DMS53 treated with DMSO at 0.1 percent for 48 hours (cell line): ENCODE measurements around the gene ASCC3.

ENCODE experiments used
- DNase-seq: peaks from one replicate; lab custom pipeline; 2025; ENCODE audit not compliant: unreplicated experiment; lab: John Stamatoyannopoulos, UW

ASCC3 gene, protein sequence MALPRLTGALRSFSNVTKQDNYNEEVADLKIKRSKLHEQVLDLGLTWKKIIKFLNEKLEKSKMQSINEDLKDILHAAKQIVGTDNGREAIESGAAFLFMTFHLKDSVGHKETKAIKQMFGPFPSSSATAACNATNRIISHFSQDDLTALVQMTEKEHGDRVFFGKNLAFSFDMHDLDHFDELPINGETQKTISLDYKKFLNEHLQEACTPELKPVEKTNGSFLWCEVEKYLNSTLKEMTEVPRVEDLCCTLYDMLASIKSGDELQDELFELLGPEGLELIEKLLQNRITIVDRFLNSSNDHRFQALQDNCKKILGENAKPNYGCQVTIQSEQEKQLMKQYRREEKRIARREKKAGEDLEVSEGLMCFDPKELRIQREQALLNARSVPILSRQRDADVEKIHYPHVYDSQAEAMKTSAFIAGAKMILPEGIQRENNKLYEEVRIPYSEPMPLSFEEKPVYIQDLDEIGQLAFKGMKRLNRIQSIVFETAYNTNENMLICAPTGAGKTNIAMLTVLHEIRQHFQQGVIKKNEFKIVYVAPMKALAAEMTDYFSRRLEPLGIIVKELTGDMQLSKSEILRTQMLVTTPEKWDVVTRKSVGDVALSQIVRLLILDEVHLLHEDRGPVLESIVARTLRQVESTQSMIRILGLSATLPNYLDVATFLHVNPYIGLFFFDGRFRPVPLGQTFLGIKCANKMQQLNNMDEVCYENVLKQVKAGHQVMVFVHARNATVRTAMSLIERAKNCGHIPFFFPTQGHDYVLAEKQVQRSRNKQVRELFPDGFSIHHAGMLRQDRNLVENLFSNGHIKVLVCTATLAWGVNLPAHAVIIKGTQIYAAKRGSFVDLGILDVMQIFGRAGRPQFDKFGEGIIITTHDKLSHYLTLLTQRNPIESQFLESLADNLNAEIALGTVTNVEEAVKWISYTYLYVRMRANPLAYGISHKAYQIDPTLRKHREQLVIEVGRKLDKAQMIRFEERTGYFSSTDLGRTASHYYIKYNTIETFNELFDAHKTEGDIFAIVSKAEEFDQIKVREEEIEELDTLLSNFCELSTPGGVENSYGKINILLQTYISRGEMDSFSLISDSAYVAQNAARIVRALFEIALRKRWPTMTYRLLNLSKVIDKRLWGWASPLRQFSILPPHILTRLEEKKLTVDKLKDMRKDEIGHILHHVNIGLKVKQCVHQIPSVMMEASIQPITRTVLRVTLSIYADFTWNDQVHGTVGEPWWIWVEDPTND (N-terminal part only)

DNA sequence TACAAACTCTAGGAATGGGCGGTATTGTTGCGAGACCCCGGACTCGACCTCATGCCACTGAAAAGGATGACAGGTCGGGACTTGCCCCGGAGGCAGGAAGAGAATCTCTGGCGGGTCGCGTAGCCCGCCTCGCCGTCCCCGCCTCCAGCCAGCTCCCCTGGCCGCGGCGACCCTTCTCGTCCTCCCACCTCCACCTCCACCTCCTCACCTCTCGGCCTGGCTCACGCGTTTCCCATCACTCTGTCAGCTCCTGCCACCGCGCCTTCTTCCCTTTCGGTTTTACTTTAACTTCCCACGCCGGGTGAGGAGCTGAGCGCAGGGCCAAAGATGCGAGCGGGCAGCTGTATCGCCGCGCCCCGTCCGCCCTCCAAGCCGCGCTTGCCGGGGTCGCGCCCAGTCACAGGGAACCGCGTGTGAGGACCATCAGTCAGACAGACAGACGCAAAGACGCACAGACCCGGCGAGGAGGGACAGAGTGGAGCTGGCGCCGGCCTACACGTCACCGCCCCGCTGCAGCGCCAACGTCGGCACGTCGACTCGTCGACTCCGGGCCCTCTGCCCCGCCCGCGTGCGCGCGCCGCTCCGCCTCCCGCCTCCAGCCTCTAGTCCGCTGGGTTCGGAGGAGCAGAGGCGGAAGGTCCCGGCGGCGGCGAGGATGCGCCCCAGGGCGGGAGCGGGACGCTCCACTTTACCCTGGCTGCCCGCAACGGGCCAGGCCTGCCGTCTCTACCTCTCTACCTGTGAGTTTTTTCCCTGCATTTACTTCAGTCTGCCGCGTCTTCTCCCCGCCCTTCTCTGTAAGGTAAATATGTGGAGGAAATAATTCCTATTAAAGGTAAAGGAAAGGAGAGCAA, at the start of gene ASCC3:
TSS of gene ASCC3 (minus strand) at position 477 of the 854 bp plus-strand sequence. CDS start 13,332 bp downstream, outside the sequence.
- peak; percentile 81 for DNase-seq

DNA sequence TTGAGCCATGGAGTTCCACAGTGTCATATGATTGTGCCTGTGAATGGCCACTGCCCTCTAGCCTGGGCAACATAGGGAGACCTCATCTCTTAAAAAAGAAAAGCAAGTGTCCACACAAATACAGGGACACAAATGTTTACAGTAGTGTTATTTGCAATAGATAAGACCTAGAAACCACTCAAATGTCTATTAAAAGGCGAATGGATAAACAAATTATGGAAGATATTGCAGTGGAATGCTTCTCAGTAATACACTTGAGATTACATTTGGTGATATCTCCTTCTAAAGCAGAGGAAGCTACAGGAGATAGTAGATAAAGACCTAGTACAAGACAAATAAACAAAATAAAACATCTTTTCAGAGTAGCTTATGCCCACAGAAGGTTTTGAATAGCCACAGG, 44.6 kb upstream of the ASCC3 start:
- DNase-seq = no peak

DNA sequence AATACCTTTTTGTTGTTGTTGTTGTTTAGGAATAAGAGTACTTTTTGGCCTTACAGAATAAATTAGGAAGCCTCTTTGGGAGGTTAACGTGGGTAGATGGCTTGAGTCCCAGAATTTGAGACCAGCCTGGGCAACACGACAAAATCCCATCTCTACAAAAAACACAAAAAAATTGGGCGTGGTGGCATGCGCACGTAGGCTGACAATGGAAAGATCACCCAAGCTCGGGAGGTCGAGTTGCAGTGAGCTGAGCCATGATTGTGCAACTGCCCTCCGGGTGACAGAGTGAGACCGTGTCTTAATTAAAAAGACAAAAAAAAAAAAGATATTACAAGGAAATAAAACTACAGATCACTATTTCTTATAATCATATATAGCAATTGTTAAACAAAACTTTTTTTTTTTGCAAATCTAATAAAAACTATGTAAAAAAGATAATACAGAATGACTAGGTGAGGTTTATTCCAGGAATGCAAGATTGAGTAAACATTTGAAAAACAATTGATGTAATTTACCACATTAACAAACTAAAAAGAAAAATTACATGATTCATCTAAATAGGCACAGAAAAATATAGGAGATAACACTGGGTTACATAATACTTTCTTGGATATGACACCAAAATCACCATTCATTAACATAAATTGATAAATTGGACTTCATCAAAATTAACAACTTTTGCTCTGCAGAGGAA, 43.6 kb upstream of the ASCC3 start:
- no peak for DNase-seq

DNA sequence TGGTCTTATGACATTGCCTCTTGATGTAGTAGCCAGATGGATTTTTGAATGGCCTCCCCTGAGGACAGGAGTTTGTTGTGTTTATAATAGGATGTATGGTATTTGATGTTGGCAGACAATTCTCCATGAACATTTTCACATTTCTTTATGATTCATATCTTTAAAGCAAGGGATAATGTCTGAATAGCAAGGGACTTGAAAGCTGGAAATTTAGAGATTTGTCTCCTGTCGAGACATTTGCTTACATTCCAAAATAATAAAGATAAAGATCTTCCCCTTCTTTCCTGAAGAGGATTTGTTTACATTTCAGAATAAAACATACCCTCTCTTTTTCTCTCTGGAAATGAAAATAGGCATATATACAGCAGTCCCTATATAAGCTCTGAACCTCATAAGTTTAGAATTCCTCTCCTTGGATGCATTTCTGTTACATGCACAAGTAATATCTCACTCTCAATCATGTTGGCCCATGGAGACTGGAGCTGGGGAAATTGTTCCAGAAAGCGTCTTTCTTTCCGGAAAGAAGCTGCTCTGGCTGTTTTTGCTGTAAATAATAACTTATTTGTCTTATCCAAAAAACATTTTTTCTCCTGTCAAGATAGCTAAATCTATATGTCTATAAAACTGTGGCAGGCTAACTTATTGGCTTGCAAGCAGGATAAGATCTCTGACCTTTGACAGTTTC, 42.5 kb upstream of the ASCC3 start:
- no peak for DNase-seq

DNA sequence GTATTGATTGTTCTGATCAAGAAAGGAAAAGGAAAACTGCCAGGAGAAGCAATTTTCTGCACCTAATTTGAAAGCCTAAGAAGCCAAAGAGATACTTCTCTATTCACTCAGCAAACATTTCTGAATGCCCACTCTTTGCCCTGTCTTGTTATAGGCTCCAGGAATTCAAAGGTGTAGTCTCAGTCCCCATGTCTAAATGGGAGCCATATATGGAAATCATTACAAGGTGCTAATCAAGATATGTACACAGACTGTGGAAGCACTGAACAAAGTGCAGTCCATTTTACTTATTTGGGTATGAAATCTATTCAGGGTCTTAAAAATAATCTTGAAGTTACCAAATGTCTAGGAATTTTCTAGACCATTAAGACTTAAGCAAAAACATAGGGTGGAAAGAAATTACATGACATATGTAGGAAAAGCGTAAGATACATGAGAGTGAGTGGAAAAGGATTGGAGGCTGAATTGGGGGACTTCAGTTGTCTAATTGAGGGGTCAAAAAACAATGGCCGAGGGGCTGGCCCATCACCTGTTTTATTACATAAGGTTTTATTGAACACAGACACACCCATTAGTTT, 39.0 kb upstream of the ASCC3 start:
- no peak for DNase-seq

DNA sequence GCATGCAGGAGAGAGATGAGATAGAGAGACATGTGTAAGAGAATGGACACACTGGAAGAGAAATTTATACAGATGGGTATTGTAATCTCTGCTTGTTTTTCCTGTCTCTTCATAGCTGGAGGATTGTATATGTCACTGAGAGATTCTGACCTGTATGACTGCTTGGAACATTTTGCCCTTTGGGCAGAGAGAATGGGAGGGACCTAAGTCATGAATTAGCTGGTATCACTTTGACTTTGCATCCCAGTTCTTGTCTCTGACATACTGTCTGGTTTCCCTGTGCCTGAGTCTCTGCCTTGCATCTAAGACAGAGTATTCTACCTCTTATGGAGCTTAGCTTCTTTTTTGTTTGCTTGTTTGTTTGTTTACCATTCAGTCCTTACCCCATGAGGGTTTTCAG, 37.0 kb upstream of the ASCC3 start:
- no peak for DNase-seq

DNA sequence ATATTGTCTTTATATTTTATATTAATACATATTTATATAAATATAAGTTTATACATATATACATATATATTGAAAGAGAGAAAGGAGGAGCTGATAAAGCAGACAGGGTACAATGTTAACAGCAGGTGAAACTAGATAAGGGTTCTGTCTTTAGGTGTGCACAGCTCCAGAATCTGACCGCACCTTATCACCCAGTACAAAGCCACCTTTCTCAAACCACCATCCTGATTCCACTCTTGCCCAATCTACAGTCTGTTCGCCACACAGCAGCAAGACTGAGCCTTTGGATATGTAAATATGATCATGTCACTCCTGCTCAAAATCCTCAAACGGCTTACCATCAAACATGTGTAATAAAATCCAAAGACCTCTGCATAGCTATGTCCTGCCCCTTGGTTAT, 34.7 kb upstream of the ASCC3 start:
- no peak for DNase-seq

DNA sequence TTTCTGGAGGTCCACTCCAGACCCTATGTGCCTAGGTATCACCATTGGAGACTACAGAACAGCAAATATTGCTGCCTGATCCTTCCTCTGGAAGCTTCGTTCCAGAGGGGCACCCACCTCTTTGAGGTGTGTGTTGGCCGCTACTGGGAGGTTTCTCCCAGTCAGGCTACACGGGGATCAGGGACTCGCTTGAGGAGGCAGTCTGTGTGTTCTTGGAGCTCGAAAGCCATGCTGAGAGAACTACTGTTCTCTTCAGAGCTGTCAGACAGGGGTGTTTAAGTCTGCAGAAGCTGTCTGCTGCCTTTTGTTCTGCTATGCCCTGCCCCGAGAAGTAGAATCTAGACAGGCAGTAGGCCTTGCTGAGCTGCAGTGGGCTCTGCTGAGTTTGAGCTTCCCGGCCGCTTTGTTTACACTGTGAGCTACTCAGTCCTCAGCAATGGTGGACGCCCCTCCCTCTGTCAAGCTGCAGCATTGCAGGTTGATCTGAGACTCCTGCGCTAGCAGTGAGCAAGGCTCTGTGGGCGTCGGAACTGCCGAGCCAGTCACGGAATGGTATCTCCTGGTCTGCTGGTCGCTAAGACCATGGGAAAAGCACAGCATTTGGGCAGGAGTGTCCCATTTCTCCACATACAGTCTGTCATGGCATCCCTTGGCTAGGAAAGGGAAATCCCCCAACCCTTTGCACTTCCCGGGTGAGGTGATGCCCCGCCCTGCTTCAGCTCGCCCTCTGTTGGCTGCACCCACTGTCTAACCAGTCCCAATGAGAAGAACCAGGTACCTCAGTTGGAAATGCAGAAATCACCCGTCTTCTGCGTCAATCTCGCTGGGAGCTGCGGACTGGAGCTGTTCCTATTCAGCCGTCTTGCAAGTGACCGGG, 32.5 kb upstream of the ASCC3 start:
- peak; percentile 18 for DNase-seq

DNA sequence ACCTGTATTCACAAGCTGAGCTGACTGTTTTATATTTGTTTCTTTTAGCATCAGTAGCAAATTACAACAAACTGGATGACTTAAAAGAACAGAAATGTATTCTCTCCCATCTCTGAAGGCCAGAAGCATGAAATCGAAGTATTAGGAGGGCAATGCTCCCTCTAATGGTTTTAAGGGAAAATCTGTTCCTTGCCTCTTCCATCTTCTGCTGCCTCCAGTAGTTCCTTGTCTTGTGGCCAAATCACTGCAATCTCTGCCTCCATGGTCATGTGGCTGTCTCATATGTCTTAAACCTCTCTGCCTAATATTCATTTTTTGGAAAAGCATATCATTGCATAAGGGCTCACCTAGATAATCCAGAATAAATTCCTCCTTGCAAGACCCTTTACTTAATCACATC, 25.2 kb upstream of the ASCC3 start:
- DNase-seq = no peak

DNA sequence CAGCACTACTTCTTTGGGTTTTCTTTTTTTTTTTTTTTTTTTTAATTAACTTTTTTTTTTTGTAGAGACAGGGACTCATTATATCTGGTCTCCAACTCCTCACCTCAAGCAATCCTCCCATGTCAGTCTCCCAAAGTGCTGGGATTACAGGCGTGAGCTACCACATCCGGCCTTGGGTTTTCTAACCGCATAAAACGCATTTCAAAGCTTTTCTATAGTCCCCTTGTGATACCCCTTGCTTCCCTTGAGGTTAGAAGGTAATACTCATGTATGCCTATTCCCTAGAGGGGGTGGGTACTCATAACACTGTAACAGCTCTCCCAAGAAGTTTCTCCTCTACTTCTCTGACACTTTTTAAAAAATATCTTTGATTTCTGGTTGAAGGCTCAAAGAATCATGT, 23.9 kb upstream of the ASCC3 start:
- DNase-seq = no peak

DNA sequence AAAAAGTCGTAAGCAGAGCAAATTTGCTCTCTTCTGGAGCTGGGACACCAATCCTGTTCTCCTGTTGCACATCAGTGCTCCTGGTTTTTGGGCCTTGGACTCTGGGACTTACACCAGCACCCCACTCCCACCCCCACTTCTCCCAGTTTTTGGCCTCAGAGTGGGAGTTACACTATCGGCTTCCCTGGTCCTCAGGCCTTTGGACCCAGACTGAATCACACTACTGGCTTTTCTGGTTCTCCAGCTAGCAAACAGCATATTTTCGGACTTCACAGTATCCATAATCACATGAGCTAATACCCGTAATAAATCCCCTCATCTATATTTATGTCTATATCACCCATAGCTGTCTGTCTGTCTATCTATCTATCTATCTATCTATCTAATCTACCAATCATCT, 23.2 kb upstream of the ASCC3 start:
- no peak for DNase-seq

DNA sequence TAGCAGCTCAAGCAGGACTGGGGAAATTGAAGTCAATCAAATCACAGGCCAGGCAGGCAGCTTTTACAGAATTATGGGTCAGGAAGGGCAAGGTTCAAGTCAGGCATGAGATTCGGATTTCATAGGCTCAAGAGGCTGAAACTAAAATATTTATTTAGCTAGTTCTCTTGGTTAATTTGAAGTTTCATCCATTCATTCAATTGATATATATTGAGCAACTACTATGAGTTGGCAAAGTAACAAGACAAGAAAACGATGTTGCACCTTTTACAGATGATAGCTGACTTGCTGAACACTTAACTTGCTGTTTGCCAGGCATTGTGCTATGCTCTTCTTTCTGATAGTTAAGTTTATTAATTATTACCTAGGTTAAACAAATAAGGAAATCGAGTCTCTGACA, 20.5 kb upstream of the ASCC3 start:
- DNase-seq = peak; percentile 40

DNA sequence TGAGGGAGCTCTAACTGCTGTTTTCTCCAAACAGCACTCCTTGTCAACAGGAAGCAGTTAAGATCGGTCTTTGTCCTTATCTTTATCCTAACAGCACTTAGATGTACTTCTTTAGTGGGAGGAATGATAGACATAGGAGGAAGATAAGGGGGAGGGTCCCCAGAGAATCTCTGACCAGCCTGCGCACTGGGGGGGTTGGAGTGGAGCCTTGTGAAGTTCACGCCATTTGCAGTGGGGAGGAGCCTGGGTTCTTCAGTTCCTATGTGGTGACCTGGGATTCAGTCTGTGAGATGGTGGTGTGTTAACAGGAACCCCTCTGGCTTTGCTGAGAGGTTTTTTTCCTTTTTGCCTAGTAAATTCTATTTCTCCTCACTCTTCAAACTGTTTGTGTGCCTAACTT, 18.1 kb upstream of the ASCC3 start:
- no peak for DNase-seq

DNA sequence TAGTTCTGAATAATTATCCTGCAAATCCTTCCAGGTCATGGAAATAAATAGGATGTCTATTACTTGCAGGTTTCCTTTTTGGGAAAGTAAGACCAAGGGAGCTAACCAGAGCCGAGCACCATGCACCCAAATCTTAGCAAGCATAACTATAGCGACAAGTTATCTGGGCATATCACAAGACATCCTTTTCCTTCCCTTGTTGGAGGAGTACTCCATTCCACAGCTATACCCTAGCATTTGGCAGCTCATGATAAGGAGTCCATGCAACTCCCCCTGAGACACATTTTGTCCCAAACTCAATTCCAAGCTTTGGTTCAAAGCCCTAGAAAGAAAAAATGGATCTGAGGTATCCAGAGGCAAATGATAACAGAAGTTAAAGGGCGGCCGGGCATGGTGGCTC, 16.5 kb upstream of the ASCC3 start:
- DNase-seq = no peak

DNA sequence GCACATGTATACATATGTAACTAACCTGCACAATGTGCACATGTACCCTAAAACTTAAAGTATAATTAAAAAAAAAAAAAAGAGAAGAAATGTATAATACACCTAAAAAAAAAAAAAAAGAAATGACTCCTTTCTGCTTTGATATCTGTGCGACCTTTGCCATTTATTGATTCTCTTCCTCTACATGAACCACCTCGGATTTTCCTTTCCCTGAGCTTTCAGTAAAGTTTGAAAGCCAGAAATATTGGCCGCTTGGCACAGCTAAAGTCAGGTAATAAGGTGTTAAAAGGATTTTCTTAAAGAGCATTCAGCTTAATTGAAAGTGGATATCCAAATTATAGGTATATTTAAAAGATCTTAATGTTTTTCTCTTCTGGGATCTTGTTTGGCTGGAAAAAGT, 12.6 kb upstream of the ASCC3 start:
- no peak for DNase-seq

DNA sequence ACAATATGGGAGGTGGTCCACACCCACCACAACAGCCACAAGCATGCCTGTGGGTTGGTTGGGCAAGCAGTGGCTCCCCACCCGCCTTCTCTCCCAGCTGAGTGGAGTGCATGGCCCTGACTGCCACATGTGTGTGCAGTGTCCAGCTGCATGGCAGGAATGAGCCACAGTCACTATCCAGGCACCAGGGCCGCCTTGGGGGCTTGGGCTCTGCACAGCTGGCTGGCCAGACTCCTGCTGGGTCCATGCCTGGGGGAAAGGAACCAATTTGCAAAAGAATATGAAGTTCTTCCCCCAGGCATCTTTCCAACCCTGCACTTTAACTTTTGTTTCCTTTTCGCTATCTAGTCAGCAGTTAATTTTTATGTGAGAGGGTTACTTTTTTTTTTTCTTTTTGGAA, 11.6 kb upstream of the ASCC3 start:
- DNase-seq = no peak

DNA sequence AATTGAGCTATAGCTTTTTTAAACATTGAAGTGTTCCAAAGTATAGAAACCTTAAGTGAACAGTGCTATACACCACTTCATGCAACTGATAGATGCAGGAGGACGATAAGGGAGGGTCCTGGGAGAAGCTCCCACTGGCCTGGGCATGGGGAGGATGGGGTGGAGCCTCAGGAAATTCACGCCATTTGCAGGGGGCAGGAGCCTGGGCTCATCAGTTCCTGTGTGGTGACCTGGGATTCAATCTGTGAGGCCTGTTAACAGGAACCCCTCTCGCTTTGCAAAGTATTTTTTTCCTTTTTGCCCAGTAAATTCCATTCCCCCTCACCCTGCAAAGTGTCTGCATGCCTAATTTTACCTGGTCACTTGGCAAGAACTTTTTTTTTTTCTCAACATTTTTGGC, 11.0 kb upstream of the ASCC3 start:
- DNase-seq = no peak

DNA sequence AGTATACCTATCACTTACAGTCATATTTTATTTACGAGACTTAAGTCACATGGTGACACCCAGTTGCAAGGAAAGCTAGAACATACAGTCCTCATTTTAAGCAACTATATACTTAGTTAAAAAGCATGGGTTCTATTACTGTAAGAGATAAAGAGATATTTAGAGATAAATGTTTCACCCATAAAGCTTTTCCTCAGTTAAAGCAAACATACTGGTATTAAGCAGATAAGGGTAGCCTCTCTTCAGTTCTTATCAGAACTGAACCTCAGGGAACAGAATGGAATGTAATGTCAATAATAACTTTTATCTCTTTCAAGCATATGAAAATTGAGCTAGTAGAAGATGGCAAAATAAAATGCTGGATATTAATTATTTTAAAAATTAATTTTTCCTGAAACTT, 9.9 kb upstream of the ASCC3 start:
- DNase-seq = no peak
